ENCODE measurements around the gene GALT.

DNA sequence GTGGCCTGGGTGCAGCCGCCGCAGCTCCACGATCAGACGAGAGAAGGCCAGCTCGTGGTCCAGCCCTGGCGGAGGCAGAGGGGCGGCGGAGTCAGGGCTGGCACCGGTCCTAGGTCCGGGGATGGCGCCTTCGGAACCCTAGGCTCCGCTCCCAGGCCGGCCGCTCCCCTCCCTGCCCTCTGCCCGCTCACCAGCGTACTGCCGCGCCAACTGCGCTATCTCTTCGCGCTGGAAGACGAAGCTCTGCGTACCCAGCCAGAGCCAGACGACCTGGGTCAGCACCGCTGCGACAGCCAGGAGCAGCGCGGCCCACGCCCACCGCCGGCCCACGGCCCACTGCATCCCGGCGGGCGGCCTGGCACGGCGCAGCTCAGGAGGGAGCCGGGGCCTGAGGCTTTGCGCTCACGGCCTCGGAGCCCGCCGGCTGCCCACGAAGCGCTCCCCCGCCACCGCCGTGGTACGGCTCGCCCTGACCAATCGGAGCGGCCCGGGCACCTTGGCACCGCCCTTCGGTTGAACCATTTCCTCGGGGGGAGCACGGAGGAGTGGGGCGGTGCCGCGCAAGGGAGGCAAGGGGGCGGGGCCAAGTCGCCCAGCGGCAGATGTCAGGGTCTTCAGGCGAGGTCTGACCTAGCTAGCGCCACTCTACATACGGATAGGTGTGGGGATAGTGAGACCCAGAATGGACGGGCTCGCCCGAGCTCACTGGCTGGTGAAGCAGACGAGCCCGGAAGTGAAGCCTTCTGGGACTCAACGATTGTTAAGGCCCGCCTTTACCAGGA is 8.9 kb upstream of the GALT start, which contains the start of gene SIGMAR1:
- TF ChIP-seq, protein P1, sequence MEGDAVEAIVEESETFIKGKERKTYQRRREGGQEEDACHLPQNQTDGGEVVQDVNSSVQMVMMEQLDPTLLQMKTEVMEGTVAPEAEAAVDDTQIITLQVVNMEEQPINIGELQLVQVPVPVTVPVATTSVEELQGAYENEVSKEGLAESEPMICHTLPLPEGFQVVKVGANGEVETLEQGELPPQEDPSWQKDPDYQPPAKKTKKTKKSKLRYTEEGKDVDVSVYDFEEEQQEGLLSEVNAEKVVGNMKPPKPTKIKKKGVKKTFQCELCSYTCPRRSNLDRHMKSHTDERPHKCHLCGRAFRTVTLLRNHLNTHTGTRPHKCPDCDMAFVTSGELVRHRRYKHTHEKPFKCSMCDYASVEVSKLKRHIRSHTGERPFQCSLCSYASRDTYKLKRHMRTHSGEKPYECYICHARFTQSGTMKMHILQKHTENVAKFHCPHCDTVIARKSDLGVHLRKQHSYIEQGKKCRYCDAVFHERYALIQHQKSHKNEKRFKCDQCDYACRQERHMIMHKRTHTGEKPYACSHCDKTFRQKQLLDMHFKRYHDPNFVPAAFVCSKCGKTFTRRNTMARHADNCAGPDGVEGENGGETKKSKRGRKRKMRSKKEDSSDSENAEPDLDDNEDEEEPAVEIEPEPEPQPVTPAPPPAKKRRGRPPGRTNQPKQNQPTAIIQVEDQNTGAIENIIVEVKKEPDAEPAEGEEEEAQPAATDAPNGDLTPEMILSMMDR (IDR thresholded peaks at IDR 0.05; ENCODE audit: low read depth, low read length) = no peak
- peak; percentile 98 for TF ChIP-seq POLR2A (IDR thresholded peaks at IDR 0.05; ENCODE audit: extremely low read depth, insufficient read length)
- 0 out of 2 replicates have a peak, but pooled peaks have one; percentile 44 for TF ChIP-seq MYC (IDR thresholded peaks at IDR 0.05; ENCODE audit: low read depth, low read length)
- peak; percentile 50; the same call in 1 of the 2 replicates for TF ChIP-seq MAX (IDR thresholded peaks at IDR 0.05; ENCODE audit: low read depth, low read length)
